Uterus (tissue), 2 donors: Measurements from ENCODE around the gene OCA2.

Experiments used
- POLR2A ChIP-seq, 2 donors: fragments of 450-650 bp; IDR thresholded peaks; one replicate each; pipeline ENCODE4 v1.6.1; 2016; ENCODE audit warnings: antibody characterized with exemption in 2 of 2, mild to moderate bottlenecking in 1 of 2, moderate library complexity in 1 of 2
- TF ChIP-seq, protein P1 (sequence below), 4 experiments: fragments of 200-600 bp in 2 of 4; fragments of 450-650 bp in 2 of 4; sonication (generic) in 2 of 4; IDR thresholded peaks; one replicate each; pipeline ENCODE4 v1.5.1; 2016 to 2019; ENCODE audit warnings: antibody characterized with exemption in 4 of 4, mild to moderate bottlenecking in 2 of 4, moderate library complexity in 1 of 4

DNA sequence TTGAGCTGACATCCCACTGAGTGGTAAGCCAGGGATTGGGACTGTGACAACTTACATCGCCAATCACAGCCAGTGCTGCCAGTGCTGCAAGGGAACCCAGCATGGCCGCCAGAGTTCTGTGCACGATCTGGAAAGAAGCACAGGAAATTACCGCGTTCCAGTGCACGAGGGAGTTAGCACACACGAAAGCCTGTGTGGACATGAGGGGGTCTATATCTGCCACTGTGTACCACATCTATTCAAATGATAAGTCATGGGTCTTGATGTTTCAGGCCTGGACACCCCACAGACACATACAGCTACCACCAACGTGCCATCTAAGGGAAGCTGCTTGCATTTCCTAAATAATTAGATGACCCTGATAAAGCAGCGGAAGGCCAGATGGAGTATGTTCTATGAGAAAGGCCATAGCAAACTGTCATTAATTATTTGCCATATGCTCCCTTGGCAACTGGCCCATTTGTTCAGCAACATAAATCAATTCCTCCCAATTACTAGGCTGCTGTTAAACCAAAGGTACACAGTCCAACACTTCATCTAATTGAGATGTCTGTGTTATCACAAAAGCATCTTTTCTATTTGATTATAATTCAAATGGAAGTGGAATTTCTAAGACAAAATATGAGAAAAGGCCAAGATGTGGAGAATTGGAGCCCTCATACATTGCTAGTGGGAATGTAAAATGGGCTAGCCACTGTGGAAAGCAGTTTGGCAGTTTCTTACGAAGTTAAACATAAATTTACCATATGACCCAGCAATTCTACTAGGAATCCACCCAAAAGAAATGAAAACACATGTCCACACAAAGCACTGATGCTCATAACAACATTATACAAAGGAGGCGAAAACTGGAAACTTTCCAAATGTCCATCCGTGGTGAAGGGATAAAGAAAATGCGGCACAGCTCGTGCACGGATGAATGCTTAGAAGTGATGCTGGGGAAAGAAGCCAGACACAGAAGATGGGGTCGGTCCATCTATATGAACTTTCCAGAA is 108.3 kb downstream of the OCA2 start:
- TF ChIP-seq POLR2A (IDR thresholded peaks at IDR 0.05) = no peak
- TF ChIP-seq, protein P1, sequence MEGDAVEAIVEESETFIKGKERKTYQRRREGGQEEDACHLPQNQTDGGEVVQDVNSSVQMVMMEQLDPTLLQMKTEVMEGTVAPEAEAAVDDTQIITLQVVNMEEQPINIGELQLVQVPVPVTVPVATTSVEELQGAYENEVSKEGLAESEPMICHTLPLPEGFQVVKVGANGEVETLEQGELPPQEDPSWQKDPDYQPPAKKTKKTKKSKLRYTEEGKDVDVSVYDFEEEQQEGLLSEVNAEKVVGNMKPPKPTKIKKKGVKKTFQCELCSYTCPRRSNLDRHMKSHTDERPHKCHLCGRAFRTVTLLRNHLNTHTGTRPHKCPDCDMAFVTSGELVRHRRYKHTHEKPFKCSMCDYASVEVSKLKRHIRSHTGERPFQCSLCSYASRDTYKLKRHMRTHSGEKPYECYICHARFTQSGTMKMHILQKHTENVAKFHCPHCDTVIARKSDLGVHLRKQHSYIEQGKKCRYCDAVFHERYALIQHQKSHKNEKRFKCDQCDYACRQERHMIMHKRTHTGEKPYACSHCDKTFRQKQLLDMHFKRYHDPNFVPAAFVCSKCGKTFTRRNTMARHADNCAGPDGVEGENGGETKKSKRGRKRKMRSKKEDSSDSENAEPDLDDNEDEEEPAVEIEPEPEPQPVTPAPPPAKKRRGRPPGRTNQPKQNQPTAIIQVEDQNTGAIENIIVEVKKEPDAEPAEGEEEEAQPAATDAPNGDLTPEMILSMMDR (IDR thresholded peaks at IDR 0.05) = no peak
